T-helper 22 cell (primary cell): Measurements from ENCODE around the gene POLD4.
"Not testable (repeated sequence)": the region's sequence is repeated elsewhere in the genome, so short reads cannot be mapped to it uniquely, and the experiment has no call there.

Source experiments
- DNase-seq: peaks from one replicate; pipeline ENCODE4 v3.0.0-alpha.2; 2020; ENCODE audit warnings: low read depth

POLD4 gene

GRCh38 chr11:67352546-67353316 lies 615 bp downstream of the POLD4 start:
- no peak for DNase-seq

GRCh38 chr11:67351275-67352005 lies 1.9 kb downstream of the POLD4 start:
- DNase-seq: peak; percentile 41

GRCh38 chr11:67349928-67350465 lies 3.3 kb downstream of the POLD4 start:
- DNase-seq: no peak

- no peak for DNase-seq
These were observed 3.9 kb downstream of the POLD4 start for GRCh38 chr11:67349457-67349856.

GRCh38 chr11:67349036-67349435 lies 4.3 kb downstream of the POLD4 start:
- DNase-seq: no peak

- no peak for DNase-seq
These were observed 5.2 kb downstream of the POLD4 start for GRCh38 chr11:67347964-67348749.

- no peak for DNase-seq
These were observed 7.2 kb downstream of the POLD4 start for GRCh38 chr11:67345920-67346819.

GRCh38 chr11:67345247-67345919 lies 8.0 kb downstream of the POLD4 start:
- no peak for DNase-seq

- no peak for DNase-seq
These were observed 9.1 kb downstream of the POLD4 start for GRCh38 chr11:67344264-67344663.

GRCh38 chr11:67337257-67337656 lies 16.1 kb downstream of the POLD4 start:
- no peak for DNase-seq

- DNase-seq: no peak
These were observed 21.2 kb downstream of the POLD4 start for GRCh38 chr11:67332081-67332691.

GRCh38 chr11:67323526-67323925 lies 29.8 kb downstream of the POLD4 start:
- no peak for DNase-seq

- no peak for DNase-seq
These were observed 31.3 kb downstream of the POLD4 start for GRCh38 chr11:67322049-67322448.

GRCh38 chr11:67321313-67321871 lies 32.0 kb downstream of the POLD4 start:
- DNase-seq: no peak

GRCh38 chr11:67320691-67321090 lies 32.7 kb downstream of the POLD4 start:
- DNase-seq: no peak

- no peak for DNase-seq
These were observed 33.3 kb downstream of the POLD4 start for GRCh38 chr11:67320011-67320410.

GRCh38 chr11:67318876-67319275 lies 34.5 kb downstream of the POLD4 start:
- DNase-seq: not testable (repeated sequence)

- no peak for DNase-seq
These were observed 35.3 kb downstream of the POLD4 start for GRCh38 chr11:67317888-67318555.

- peak; percentile 94 for DNase-seq
These were observed 36.0 kb downstream of the POLD4 start for GRCh38 chr11:67317205-67317887.
